AG10803 (cell line): Measurements from ENCODE around the gene PEX14.

Experiments used
- DNase-seq: peaks from one replicate; pipeline ENCODE4 v3.0.0; 2010; ENCODE audit warnings: low read depth
- H3K4me3 ChIP-seq: 2 replicates; pipeline ENCODE4 v1.5.1; 2011; ENCODE audit warnings: mild to moderate bottlenecking, low read length, control low read depth
- CTCF ChIP-seq: conservative IDR thresholded peaks from 2 replicates; pipeline ENCODE4 v1.5.1; 2011; ENCODE audit warnings: mild to moderate bottlenecking, low read length, control low read depth, inconsistent platforms

The PEX14 gene

GRCh38 chr1:10520497-10520896 is 45.7 kb downstream of the PEX14 start:
- TF ChIP-seq CTCF = no peak
- H3K4me3 ChIP-seq = no peak overlapping the region
- no peak for DNase-seq

- no peak for TF ChIP-seq CTCF
- no peak overlapping the region for H3K4me3 ChIP-seq
- DNase-seq = no peak
Observed at GRCh38 chr1:10520952-10521351, 46.2 kb downstream of the PEX14 start.

- no peak for DNase-seq
- no peak for TF ChIP-seq CTCF
- no peak overlapping the region for H3K4me3 ChIP-seq
Observed at GRCh38 chr1:10521537-10522157, 46.9 kb downstream of the PEX14 start.

GRCh38 chr1:10522322-10522860 is 47.6 kb downstream of the PEX14 start:
- no peak overlapping the region for H3K4me3 ChIP-seq
- DNase-seq = no peak
- TF ChIP-seq CTCF = no peak

DNA sequence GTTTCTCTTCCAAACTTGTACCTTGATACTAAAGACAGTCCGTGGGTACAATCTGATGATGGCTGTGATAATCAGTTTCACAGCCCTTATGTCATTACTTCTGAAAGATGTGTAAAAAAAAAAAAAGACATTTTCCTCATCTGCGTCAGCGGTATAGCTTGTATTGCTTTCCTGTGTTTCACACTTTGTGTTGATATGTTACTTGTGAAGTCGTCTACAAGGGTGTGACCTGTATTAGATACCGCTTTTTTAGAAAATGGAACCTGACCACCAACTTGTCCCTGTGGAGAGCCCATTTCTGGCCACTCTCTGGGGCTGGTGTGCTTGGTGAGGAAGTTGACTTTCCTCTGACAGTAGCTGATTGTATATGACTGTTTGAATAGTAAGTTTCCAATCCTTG is 50.5 kb downstream of the PEX14 start:
- DNase-seq = no peak
- no peak for TF ChIP-seq CTCF

GRCh38 chr1:10528066-10529014 is 53.6 kb downstream of the PEX14 start:
- no peak for TF ChIP-seq CTCF
- peak; percentile 90 for DNase-seq
- peak overlapping the region; percentile 42 for H3K4me3 ChIP-seq

More for the DNA sequence above, 50.5 kb downstream of the PEX14 start:
- H3K4me3 ChIP-seq = no peak overlapping the region
